ENCODE data around the gene RAC3.
"Not testable (repeated sequence)": the region's sequence is repeated elsewhere in the genome, so short reads cannot be mapped to it uniquely, and the experiment has no call there.

RAC3 gene

GRCh38 chr17:82037889-82038195 lies 6.4 kb downstream of the RAC3 start:
- FAIRE-seq = no peak
- DNase-seq (ENCODE audit: low spot score) = no peak

- DNase-seq (ENCODE audit: low spot score); FAIRE-seq: not testable (repeated sequence)
Observed at GRCh38 chr17:82038796-82039409, 7.4 kb downstream of the RAC3 start.

DNA sequence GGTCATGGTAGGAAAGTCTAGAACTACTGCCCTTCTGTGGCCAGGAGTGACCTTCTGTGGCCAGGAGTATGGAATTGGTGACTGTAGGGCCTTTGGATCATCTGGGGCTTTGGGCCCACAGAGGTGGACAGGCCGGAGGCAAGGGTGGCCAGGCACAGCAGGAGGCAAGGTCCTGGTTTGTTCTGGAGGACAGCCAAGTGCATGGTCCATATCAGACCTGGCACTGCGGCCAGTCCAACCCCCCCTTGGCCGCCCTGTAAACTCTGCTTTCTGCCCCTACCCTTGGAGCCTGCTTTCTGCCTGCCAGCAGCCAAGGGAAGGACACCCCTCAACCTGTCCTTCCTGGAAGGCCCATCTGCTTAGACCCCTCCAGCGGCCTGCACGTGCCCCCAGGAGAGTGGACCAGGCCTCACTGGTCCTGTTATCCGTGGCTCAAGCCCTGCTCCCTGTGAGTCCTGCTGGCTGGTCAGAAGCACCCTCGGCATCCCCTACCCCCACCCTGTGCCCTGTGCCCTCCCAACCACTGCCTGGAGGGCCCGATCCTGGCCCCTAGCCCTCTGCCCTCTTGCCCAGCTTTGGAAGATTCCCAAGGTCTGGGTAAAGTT lies 8.3 kb downstream of the RAC3 start:
- DNase-seq (ENCODE audit: low spot score) = peak; percentile 60
- FAIRE-seq = peak; percentile 54

DNA sequence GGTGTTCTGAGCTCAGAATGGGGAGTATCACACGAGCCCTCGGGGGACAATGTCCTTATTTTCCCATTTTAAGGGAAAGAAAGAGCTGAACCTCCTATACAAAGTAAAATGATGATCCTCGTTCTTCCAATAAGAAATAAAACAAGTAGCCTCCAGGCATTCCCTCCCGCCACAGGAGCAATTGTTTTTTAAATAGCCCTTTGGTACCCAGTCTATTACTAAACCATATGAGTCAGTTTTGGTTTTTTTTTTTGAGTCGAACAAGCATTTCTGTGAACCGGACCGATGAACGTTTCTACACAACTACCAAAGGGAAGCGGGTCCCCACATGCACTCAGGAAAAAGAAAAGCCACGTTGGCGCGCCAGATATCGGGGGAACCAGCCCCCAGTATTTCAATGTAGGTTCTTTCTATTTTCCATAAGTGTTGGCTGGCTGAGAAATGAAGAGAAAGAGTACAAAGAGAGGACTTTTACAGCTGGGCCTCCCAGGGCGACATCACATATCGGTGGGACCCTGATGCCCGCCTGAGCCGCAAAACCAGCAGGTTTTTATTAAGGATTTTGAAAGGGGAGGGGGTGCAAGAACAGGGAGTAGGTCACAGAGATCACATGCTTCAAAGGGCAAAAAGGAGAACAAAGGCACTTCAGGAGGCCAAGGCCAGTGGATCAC lies 9.8 kb downstream of the RAC3 start:
- FAIRE-seq (no peak), DNase-seq (ENCODE audit: low spot score) (no peak)

DNA sequence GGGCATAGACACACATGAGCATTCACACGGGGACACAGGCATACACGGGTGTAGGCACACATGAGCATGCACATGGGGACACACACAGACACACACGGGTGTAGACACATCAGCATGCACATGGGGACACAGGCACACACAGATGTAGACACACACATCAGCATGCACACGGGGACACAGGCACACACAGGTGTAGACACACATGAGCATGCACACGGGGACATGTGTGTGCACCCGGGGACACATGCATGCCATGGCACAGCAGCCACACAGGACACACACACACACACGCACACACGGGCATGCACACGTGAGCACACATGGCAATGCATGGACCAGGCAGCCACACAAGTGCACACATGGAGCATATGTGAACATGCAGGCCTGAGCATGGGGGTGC lies 11.2 kb downstream of the RAC3 start:
- DNase-seq (ENCODE audit: low spot score) = no peak
- FAIRE-seq = no peak

DNA sequence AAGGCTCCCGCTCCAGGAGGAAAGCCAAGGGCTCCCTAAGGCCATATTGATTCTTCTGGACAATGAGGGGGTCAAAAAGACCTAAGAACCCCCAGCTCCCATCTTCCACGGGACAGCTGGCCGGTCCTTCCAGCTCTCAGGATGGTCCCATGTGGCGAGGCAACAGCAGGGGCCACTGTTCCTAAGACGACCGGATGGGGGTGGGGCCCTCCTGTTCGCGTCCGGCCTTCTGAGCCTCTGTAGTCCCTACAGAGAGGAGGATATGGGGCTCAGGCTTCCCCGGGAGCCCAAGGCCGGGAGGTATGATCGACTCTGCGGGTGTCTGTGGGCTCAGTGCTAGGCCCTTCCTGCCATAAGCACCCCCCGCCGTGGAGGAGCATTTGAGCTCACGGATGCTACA lies 12.0 kb downstream of the RAC3 start:
- FAIRE-seq (no peak), DNase-seq (ENCODE audit: low spot score) (no peak)

- no peak for FAIRE-seq
- DNase-seq (ENCODE audit: low spot score) = no peak
Observed at GRCh38 chr17:82045936-82046484, 14.5 kb downstream of the RAC3 start.

DNA sequence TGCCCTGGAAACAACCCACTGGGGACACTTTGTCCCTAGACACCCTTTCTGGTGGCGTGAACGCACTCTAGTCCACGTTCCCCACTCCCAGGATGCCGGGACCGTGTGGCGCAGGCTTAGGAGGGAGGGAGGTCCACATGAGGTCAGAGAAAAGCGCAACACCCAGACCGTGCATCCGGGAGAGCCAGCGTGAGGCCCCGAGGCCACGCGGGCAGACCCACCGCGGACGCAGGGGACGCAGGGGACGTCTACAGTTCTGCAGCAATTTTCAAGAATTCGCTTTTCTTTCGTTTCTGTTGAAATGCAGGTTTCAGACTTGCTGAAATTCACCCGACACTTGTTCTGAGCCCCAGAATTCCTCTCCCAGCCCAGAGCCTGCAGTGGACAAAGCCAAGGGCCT lies 15.4 kb downstream of the RAC3 start:
- no peak for FAIRE-seq
- no peak for DNase-seq (ENCODE audit: low spot score)

DNA sequence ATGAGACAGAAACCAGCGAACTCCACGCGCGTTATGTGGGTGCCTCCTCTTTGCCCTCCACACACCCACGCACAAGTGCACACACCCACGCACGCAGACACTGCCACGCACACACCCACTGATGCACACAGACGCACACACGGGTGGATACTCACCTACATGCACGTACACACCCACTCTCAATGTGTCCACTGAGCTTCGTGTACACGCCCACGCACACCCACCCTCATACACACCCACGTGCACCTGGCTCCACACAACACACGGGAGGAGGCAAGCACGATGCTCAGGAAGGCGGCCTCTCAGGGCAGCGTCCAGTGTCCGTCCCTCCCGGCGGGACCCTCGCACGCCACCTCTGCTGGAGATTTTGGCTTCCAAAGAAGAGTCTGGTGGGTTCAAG lies 15.9 kb downstream of the RAC3 start:
- FAIRE-seq = no peak
- DNase-seq (ENCODE audit: low spot score) = no peak

GRCh38 chr17:82047914-82048570 lies 16.6 kb downstream of the RAC3 start:
- no peak for FAIRE-seq
- no peak for DNase-seq (ENCODE audit: low spot score)

DNA sequence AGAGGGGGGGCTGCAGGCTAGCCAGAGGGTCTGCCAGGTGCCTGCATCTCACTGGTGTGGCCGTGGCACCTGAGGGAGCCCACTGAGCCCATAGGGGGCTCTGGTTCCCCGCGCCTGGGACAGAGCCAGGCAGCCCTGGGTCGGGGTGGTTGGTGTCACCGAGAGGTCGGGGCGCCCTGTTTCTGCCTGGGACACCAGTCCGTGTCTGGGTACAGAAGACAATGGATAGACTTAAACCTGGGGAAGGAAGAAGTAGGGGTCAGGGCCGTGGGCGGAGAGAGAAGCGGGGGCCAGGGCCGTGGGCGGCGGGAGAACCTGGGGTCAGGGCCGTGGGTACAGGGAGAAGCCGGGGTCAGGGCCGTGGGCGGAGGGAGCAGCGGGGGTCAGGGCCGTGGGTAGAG lies 17.1 kb downstream of the RAC3 start:
- DNase-seq (ENCODE audit: low spot score) (no peak), FAIRE-seq (no peak)

- no peak for DNase-seq (ENCODE audit: low spot score)
- no peak for FAIRE-seq
Observed at GRCh38 chr17:82049106-82049505, 17.6 kb downstream of the RAC3 start.

DNA sequence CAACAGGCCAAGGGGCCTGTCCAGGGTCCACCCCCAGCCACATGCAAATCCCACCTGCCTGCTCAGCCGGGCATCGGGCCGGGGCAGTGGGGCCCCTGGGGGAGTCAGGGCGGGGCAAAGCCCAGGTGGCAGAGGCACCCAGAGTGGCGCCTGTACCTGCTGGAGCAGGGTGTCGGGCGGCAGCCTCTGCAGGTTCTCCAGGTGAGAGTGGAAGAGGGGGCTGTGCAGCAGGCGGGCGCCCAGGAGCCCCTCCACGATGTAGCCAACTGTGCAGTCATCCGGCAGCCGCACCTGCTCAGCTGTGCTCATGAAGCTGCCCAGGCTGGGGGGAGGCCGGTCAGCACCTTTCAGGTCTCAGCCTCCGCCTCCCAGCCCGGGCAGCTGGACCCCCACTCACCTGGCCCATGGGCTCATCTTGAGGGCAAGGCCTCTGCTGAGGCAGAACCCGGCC lies 18.1 kb downstream of the RAC3 start:
- DNase-seq (ENCODE audit: low spot score) = no peak
- FAIRE-seq = no peak

GRCh38 chr17:82050152-82050760 lies 18.8 kb downstream of the RAC3 start:
- FAIRE-seq (no peak), DNase-seq (ENCODE audit: low spot score) (no peak)

GRCh38 chr17:82050761-82051641 lies 19.5 kb downstream of the RAC3 start:
- no peak for FAIRE-seq
- no peak for DNase-seq (ENCODE audit: low spot score)

- DNase-seq (ENCODE audit: low spot score) (peak; percentile 29), FAIRE-seq (no peak)
Observed at GRCh38 chr17:82051776-82052637, 20.5 kb downstream of the RAC3 start, which contains the start of the genes GPS1 and RFNG. GPS1 (plus strand) TSS chr17:82051898; CDS start chr17:82051932, 34 bp downstream. RFNG (minus strand) TSS chr17:82051811; CDS start chr17:82051766, 45 bp downstream.

DNA sequence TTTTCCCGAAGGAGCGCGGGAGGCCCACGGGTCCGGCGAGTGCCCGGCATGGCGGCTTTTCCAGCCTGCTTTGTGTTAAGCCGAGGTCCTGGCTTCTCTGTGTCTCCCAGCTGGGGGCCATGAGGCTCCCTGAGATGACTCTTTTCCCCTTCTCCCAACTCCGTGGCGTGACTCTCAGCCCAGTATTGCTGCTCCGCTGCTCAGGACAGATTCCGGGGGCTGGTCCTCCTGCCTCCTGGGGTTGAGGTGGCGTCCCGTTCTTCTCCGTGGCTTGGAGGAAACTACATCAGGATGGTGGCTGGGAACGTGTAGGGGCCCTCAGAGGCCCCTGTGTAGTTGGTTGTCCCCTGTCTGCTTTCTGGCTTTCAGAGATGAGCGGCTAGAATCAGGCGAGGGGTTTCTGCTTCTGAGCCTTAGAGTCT lies 21.2 kb downstream of the RAC3 start:
- DNase-seq (ENCODE audit: low spot score) (no peak), FAIRE-seq (no peak)

- no peak for DNase-seq (ENCODE audit: low spot score)
- no peak for FAIRE-seq
Observed at GRCh38 chr17:82053130-82053529, 21.7 kb downstream of the RAC3 start.

GRCh38 chr17:82053556-82054263 lies 22.2 kb downstream of the RAC3 start:
- FAIRE-seq = no peak
- no peak for DNase-seq (ENCODE audit: low spot score)

Data from RCC 7860 (cell line).